Mucosa of descending colon (tissue), 3 donors: ENCODE results near the gene PRR16. TPM values are rescaled to one million over a fixed set of nuclear protein-coding genes. Genes with fewer than 3 reads are reported as not detected.

Experiments used
- ATAC-seq: fragments of 200-7000 bp; cut with Tn5 transposase; one replicate; pipeline ENCODE4 v1.9.1; 2020; ENCODE audit warnings: mild to moderate bottlenecking, moderate library complexity
- DNase-seq, 3 donors: peaks; one replicate each; pipeline ENCODE4 v3.0.0-alpha.2; 2020
- H3K36me3 ChIP-seq: fragments of 200-600 bp; one replicate; pipeline ENCODE4 v1.8.0; 2021; ENCODE audit warnings: low read depth, mild to moderate bottlenecking
- H3K4me1 ChIP-seq: fragments of 200-600 bp; one replicate; pipeline ENCODE4 v1.8.0; 2021; ENCODE audit warnings: low read depth, mild to moderate bottlenecking
- H3K4me3 ChIP-seq: fragments of 200-600 bp; one replicate; pipeline ENCODE4 v1.8.0; 2021; ENCODE audit warnings: mild to moderate bottlenecking
- H3K9me3 ChIP-seq: fragments of 200-600 bp; one replicate; pipeline ENCODE4 v1.8.0; 2021; ENCODE audit warnings: mild to moderate bottlenecking
- intact Hi-C, 2 donors: fragments of 100-400 bp; cut with DNase I in 1 of 2; cut with micrococcal nuclease in 1 of 2; formaldehyde crosslinking; loops; one replicate each; pipeline versions ENCODE4 v1.11.0 to v1.11.1; 2022; cut with DNase I, micrococcal nuclease
- total RNA-seq, 3 donors: library from RNA; stranded (reverse); fragmentation: NEBNext Ultra II Directional in 2 of 3; extraction: Animal tissue kit (Norgen Biotek cat#: 25700) in 2 of 3; gene quantifications; one replicate each; pipeline versions ENCODE4 v1.2.1 to v1.2.4, GENCODE V29; 2021 to 2023
- TF ChIP-seq, protein P1 (sequence below): fragments of 200-600 bp; IDR thresholded peaks from one replicate; pipeline ENCODE4 v1.8.0; 2022; ENCODE audit warnings: antibody characterized with exemption, mild to moderate bottlenecking
- donor health status: DM: no; HTN: no; CAD: no; lungs with moderate emphysema.
- donor health status: DM: no; HTN: no; CAD: no.
- donor health status: DM: no; HTN: yes; CAD: no.

PRR16 gene
- total RNA-seq, 3 donors from 2014 or later: 0.69 to 2.9 (median 1.9) TPM

DNA sequence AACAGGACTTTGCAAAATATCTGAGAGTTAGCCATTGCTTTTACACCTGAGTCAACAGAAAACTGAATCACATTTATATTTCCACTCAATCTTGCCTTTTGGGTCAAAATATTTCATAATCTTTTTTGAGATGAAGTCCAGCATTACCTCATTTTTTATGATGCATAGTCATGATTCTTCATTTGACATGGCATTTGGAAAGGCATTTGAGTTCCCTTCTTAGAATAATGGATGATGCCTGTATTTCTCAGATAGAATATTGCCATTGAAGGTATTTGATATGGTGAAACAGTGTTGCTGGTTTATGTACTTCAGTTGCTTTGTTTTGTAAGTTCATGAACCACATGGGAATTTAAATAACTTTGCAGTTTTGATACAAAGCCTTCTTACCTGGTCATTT, 180.4 kb downstream of the PRR16 start:
- intact Hi-C loops: no loop called here
- TF ChIP-seq, protein P1, sequence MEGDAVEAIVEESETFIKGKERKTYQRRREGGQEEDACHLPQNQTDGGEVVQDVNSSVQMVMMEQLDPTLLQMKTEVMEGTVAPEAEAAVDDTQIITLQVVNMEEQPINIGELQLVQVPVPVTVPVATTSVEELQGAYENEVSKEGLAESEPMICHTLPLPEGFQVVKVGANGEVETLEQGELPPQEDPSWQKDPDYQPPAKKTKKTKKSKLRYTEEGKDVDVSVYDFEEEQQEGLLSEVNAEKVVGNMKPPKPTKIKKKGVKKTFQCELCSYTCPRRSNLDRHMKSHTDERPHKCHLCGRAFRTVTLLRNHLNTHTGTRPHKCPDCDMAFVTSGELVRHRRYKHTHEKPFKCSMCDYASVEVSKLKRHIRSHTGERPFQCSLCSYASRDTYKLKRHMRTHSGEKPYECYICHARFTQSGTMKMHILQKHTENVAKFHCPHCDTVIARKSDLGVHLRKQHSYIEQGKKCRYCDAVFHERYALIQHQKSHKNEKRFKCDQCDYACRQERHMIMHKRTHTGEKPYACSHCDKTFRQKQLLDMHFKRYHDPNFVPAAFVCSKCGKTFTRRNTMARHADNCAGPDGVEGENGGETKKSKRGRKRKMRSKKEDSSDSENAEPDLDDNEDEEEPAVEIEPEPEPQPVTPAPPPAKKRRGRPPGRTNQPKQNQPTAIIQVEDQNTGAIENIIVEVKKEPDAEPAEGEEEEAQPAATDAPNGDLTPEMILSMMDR: no peak

DNA sequence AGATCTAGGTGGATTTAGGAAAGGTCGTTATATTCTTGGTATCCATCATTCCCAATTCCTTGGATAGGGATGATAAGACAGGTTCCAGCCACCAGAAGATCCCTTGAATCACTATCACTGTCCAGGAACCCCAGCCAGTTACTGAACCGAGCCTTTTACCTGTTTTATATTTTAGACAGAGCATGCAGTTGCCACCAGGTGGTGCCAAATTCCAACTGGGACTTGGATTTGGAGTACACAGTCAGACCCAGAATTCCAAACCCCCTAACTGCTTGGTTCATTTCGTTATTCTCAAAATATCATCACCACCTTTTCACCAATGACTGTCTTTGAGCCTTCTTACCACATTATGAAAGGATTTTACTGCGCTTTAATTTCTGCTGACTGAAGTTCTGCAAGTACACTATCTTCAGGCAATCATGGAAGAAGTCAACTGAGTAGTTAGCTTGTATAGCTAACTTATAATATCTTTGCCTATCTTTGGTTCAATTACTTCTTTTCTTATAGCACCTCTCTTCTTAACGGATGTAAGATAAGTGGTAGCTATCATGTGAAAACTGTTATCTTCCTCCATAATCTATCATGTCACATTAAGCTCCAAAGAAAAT, 191.8 kb downstream of the PRR16 start:
- H3K4me1 ChIP-seq: no peaks in the 10 kb centered on the region
- intact Hi-C loops: no loop called here
- DNase-seq: peak in 1 of 3 donors; percentile 56
- H3K9me3 ChIP-seq: no peaks in the 10 kb centered on the region
- TF ChIP-seq, protein P1: no peak
- H3K4me3 ChIP-seq: no peak overlapping the region
- no peaks in the 10 kb centered on the region for H3K36me3 ChIP-seq
- ATAC-seq: no peak

More for the DNA sequence above, 180.4 kb downstream of the PRR16 start:
- Histone ChIP-seq H3K4me3 (no peak overlapping the region), H3K9me3 (no peaks in the 10 kb centered on the region), H3K4me1 (no peaks in the 10 kb centered on the region), H3K36me3 (no peaks in the 10 kb centered on the region)
- DNase-seq (no peak), ATAC-seq (no peak)

DNA sequence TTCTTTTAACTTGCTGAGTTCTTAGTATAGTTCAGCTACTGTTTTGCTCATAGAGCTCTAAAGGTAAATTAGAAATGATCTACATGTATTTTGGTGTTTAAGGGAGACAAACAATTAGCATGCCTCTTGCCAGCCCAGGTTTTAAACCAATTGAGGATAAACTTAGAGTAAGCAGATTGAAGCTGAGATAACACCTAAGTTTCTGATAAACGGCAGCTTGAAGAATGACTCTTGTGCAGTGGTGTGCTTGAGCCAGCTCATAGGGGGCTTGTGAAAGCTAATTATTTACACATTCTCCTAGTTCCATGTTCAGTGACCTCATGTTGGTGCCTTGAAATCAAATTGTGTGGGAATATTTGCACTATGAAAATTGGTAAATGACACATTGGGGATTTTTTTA, 193.0 kb downstream of the PRR16 start:
- Histone ChIP-seq H3K36me3 (no peaks in the 10 kb centered on the region), H3K4me1 (no peaks in the 10 kb centered on the region), H3K9me3 (no peaks in the 10 kb centered on the region), H3K4me3 (no peak overlapping the region)
- ATAC-seq: no peak
- TF ChIP-seq, protein P1: no peak
- intact Hi-C loops: no loop called here
- no peak for DNase-seq

DNA sequence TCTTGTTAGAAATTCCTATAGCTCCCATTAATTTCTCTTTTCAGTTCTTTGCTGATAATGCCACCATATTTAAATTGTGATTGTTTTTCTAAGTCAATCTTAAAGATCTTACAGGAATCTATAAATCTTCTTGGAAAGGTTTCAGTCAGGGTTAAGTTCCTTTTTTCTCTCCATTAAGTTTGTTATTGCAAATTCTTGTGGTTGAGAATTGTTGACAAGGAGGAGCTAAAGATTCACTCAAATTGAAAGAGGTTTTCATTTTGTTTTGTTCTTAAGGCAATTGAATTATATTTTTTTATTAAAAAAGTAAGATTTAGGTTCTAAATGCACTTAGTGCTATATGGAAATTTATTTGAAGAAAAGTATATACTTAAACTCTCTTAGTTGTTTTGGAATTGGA, 213.4 kb downstream of the PRR16 start:
- H3K9me3 ChIP-seq: no peaks in the 10 kb centered on the region

DNA sequence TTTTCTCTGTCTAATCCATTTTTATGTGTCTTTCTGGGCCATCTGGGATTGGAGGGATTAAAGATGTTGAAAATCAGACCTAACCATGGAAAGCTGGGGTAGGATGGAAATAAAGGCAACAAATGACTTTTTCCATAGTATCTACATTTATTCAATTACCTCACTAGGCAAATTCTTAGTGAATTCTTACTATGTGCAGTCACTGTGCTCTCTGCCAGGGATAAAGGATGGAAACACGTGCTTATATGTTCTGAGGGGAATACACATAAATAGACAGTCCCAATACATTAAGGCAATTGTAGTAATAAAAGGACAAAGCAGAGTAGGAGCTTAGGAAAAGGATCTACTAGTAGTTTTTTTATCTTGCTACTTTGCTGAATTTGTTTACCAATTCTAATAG, 214.2 kb downstream of the PRR16 start:
- H3K4me1 ChIP-seq: no peaks in the 10 kb centered on the region
- no peaks in the 10 kb centered on the region for H3K9me3 ChIP-seq
- no peaks in the 10 kb centered on the region for H3K36me3 ChIP-seq
- TF ChIP-seq, protein P1: no peak
- intact Hi-C loops: no loop called here
- DNase-seq (no peak), ATAC-seq (no peak)
- no peak overlapping the region for H3K4me3 ChIP-seq

More for the DNA sequence above, 213.4 kb downstream of the PRR16 start:
- no peak for DNase-seq
- Histone ChIP-seq H3K36me3 (no peaks in the 10 kb centered on the region), H3K4me3 (no peak overlapping the region), H3K4me1 (no peaks in the 10 kb centered on the region)
- TF ChIP-seq, protein P1: no peak
- intact Hi-C loops: no loop called here
- ATAC-seq: no peak

DNA sequence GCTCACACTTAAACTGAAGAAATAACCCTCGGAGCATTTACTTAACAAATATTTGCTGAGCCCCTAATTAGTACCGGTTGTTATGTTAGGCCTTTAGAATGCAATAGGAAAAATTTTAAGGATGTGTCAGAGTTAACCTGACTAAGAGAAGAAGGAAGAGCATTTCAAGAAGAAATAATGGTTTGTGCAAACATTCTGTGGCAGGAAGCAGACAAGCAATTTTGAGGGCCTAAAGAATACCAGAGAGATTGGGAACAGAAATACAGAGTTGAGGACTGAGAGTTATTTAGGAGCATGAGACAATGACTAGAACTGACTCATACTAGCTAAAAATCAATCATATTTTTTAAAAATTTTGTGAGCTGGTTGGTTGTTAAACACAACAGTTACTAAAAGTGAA, 218.8 kb downstream of the PRR16 start:
- ATAC-seq: no peak
- Histone ChIP-seq H3K36me3 (no peaks in the 10 kb centered on the region), H3K9me3 (no peaks in the 10 kb centered on the region), H3K4me3 (no peak overlapping the region), H3K4me1 (no peaks in the 10 kb centered on the region)
- intact Hi-C loops: no loop called here
- TF ChIP-seq, protein P1: no peak
- no peak for DNase-seq
